ENCODE measurements around the gene ORMDL1. TPM values are rescaled to one million over a fixed set of nuclear protein-coding genes. Genes with fewer than 3 reads are reported as not detected.

The ORMDL1 gene
- total and polyA plus RNA-seq, 2 experiments from 2014 or later = 50.5 to 84.2 TPM

DNA sequence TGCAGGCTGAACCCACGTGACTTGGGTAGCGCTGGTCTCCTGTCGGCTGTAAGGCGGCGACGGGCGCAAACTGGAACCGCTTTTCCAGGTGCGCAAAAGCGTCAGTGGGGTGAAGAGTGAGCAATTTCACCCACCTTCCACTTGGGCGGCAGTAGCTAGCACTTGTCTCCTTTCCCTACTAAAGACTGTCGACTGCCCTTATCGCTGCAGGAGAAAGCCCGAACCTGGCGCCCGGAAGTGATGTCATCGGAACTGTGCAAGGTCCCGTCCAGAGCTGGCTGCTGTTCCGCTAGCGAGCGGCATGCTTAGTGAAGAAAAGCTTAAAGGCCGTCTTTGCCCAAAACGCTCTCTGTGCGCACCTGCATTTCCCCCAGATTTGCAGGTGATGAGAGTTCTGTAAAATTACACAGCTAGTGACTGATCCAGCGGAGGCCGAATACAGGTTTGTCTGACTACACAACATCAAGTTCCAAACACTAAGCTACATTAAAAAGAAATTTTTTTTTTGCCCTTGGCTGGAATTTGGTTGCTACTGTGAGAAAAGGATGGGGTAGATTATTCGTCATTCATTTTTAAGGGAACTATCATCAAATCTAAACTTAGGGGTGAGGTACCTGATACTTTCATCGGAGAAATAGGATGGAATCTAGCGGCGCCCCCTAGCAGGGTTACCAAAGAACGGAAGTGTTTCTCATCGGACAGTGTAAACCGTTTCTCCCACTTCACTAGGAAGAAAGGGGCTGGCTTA is 21.4 kb downstream of the ORMDL1 start, which contains the start of gene OSGEPL1:
Gene OSGEPL1, minus strand, starts transcription at position 242 of the 748 bp plus-strand sequence. CDS start 1,152 bp downstream, outside the sequence.
- Mint-ChIP-seq H3K36me3 (ENCODE audit: low read depth) (peaks cover 12% of the 10 kb centered on the region), H3K4me3 (peak within 1 kb of the TSS; percentile 85), H3K9me3 (no peaks in the 10 kb centered on the region), H3K4me1 (no peaks in the 10 kb centered on the region), H3K27ac (peak within 1 kb of the TSS; percentile 94), H3K27me3 (ENCODE audit: insufficient read depth, low read depth, poor library complexity) (peaks cover 2% of the 10 kb centered on the region)
- Histone ChIP-seq H3K36me3 (ENCODE audit: insufficient read depth) (peaks cover 3% of the 10 kb centered on the region), H3K4me2 (peak within 1 kb of the TSS; percentile 86), H3K4me3 (peak within 1 kb of the TSS; percentile 75), H3K4me1 (ENCODE audit: insufficient read depth) (peaks cover 8% of the 10 kb centered on the region; the same call in 1 of the 2 replicates), H2AFZ (peak within 1 kb of the TSS; percentile 98), H3K9me2 (ENCODE audit: insufficient read depth) (no peaks in the 10 kb centered on the region), H3K27ac (ENCODE audit: low read depth) (peak within 1 kb of the TSS; percentile 96), H3F3A (replicated peaks; ENCODE audit: low read depth) (peaks cover 6% of the 10 kb centered on the region; the same call in 1 of the 2 replicates), H4K20me1 (replicated peaks; ENCODE audit: insufficient read depth) (no peaks in the 10 kb centered on the region), H3K27me3 (ENCODE audit: insufficient read depth) (no peaks in the 10 kb centered on the region), H3K79me2 (replicated peaks; ENCODE audit: insufficient read depth) (peaks cover 10% of the 10 kb centered on the region; the same call in 1 of the 2 replicates)
- no peak for TF ChIP-seq EZH2 (IDR thresholded peaks at IDR 0.05; ENCODE audit: low read depth, unreplicated experiment)
- TF ChIP-seq STAT1 (IDR thresholded peaks at IDR 0.05; ENCODE audit: unreplicated experiment) = no peak
- TF ChIP-seq, protein P1, sequence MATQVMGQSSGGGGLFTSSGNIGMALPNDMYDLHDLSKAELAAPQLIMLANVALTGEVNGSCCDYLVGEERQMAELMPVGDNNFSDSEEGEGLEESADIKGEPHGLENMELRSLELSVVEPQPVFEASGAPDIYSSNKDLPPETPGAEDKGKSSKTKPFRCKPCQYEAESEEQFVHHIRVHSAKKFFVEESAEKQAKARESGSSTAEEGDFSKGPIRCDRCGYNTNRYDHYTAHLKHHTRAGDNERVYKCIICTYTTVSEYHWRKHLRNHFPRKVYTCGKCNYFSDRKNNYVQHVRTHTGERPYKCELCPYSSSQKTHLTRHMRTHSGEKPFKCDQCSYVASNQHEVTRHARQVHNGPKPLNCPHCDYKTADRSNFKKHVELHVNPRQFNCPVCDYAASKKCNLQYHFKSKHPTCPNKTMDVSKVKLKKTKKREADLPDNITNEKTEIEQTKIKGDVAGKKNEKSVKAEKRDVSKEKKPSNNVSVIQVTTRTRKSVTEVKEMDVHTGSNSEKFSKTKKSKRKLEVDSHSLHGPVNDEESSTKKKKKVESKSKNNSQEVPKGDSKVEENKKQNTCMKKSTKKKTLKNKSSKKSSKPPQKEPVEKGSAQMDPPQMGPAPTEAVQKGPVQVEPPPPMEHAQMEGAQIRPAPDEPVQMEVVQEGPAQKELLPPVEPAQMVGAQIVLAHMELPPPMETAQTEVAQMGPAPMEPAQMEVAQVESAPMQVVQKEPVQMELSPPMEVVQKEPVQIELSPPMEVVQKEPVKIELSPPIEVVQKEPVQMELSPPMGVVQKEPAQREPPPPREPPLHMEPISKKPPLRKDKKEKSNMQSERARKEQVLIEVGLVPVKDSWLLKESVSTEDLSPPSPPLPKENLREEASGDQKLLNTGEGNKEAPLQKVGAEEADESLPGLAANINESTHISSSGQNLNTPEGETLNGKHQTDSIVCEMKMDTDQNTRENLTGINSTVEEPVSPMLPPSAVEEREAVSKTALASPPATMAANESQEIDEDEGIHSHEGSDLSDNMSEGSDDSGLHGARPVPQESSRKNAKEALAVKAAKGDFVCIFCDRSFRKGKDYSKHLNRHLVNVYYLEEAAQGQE (IDR thresholded peaks at IDR 0.05; ENCODE audit: unreplicated experiment) = no peak
- TF ChIP-seq ZNF331 (CRISPR knock-in tag; IDR thresholded peaks at IDR 0.05; ENCODE audit: low read depth) = no peak
- no peak for TF ChIP-seq EZH2phosphoT487 (IDR thresholded peaks at IDR 0.05; ENCODE audit: unreplicated experiment)
- TF ChIP-seq POLR2AphosphoS5 (IDR thresholded peaks at IDR 0.05; ENCODE audit: low read depth) = peak; percentile 67
- TF ChIP-seq, protein P2, sequence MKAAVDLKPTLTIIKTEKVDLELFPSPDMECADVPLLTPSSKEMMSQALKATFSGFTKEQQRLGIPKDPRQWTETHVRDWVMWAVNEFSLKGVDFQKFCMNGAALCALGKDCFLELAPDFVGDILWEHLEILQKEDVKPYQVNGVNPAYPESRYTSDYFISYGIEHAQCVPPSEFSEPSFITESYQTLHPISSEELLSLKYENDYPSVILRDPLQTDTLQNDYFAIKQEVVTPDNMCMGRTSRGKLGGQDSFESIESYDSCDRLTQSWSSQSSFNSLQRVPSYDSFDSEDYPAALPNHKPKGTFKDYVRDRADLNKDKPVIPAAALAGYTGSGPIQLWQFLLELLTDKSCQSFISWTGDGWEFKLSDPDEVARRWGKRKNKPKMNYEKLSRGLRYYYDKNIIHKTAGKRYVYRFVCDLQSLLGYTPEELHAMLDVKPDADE (IDR thresholded peaks at IDR 0.05) = peak; percentile 62; the same call in 1 of the 2 replicates
- TF ChIP-seq NANOG (IDR thresholded peaks at IDR 0.05; ENCODE audit: borderline replicate concordance) = no peak
- TF ChIP-seq JUNB (IDR thresholded peaks at IDR 0.05; ENCODE audit: unreplicated experiment) = no peak
- TF ChIP-seq, protein P3, sequence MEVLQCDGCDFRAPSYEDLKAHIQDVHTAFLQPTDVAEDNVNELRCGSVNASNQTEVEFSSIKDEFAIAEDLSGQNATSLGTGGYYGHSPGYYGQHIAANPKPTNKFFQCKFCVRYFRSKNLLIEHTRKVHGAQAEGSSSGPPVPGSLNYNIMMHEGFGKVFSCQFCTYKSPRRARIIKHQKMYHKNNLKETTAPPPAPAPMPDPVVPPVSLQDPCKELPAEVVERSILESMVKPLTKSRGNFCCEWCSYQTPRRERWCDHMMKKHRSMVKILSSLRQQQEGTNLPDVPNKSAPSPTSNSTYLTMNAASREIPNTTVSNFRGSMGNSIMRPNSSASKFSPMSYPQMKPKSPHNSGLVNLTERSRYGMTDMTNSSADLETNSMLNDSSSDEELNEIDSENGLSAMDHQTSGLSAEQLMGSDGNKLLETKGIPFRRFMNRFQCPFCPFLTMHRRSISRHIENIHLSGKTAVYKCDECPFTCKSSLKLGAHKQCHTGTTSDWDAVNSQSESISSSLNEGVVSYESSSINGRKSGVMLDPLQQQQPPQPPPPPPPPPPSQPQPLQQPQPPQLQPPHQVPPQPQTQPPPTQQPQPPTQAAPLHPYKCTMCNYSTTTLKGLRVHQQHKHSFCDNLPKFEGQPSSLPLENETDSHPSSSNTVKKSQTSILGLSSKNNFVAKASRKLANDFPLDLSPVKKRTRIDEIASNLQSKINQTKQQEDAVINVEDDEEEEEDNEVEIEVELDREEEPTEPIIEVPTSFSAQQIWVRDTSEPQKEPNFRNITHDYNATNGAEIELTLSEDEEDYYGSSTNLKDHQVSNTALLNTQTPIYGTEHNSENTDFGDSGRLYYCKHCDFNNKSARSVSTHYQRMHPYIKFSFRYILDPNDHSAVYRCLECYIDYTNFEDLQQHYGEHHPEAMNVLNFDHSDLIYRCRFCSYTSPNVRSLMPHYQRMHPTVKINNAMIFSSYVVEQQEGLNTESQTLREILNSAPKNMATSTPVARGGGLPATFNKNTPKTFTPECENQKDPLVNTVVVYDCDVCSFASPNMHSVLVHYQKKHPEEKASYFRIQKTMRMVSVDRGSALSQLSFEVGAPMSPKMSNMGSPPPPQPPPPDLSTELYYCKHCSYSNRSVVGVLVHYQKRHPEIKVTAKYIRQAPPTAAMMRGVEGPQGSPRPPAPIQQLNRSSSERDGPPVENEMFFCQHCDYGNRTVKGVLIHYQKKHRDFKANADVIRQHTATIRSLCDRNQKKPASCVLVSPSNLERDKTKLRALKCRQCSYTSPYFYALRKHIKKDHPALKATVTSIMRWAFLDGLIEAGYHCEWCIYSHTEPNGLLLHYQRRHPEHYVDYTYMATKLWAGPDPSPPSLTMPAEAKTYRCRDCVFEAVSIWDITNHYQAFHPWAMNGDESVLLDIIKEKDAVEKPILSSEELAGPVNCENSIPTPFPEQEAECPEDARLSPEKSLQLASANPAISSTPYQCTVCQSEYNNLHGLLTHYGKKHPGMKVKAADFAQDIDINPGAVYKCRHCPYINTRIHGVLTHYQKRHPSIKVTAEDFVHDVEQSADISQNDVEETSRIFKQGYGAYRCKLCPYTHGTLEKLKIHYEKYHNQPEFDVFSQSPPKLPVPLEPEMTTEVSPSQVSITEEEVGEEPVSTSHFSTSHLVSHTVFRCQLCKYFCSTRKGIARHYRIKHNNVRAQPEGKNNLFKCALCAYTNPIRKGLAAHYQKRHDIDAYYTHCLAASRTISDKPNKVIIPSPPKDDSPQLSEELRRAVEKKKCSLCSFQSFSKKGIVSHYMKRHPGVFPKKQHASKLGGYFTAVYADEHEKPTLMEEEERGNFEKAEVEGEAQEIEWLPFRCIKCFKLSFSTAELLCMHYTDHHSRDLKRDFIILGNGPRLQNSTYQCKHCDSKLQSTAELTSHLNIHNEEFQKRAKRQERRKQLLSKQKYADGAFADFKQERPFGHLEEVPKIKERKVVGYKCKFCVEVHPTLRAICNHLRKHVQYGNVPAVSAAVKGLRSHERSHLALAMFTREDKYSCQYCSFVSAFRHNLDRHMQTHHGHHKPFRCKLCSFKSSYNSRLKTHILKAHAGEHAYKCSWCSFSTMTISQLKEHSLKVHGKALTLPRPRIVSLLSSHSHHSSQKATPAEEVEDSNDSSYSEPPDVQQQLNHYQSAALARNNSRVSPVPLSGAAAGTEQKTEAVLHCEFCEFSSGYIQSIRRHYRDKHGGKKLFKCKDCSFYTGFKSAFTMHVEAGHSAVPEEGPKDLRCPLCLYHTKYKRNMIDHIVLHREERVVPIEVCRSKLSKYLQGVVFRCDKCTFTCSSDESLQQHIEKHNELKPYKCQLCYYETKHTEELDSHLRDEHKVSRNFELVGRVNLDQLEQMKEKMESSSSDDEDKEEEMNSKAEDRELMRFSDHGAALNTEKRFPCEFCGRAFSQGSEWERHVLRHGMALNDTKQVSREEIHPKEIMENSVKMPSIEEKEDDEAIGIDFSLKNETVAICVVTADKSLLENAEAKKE (CRISPR knock-in tag; IDR thresholded peaks at IDR 0.05) = no peak
- TF ChIP-seq, protein P4, sequence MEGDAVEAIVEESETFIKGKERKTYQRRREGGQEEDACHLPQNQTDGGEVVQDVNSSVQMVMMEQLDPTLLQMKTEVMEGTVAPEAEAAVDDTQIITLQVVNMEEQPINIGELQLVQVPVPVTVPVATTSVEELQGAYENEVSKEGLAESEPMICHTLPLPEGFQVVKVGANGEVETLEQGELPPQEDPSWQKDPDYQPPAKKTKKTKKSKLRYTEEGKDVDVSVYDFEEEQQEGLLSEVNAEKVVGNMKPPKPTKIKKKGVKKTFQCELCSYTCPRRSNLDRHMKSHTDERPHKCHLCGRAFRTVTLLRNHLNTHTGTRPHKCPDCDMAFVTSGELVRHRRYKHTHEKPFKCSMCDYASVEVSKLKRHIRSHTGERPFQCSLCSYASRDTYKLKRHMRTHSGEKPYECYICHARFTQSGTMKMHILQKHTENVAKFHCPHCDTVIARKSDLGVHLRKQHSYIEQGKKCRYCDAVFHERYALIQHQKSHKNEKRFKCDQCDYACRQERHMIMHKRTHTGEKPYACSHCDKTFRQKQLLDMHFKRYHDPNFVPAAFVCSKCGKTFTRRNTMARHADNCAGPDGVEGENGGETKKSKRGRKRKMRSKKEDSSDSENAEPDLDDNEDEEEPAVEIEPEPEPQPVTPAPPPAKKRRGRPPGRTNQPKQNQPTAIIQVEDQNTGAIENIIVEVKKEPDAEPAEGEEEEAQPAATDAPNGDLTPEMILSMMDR (conservative IDR thresholded peaks at IDR 0.05; ENCODE audit: low read depth in 2 of 2) = peak; percentile 65 to 69
- peak; percentile 95 for TF ChIP-seq CREB1 (CRISPR knock-in tag; IDR thresholded peaks at IDR 0.05; ENCODE audit: low read depth)
- TF ChIP-seq ZNF114 (CRISPR knock-in tag; IDR thresholded peaks at IDR 0.05) = no peak
- DNase-seq (ENCODE audit: low spot score) (peak; percentile 98), ATAC-seq (peak; percentile 98)

All from GM23338 (cell line).